GM12878 (cell line): ENCODE results near the gene CPNE5. TPM values are rescaled to one million over a fixed set of nuclear protein-coding genes. Genes with fewer than 3 reads are reported as not detected.

ENCODE experiments used
- ATF7 ChIP-seq: fragments of 450-650 bp; IDR thresholded peaks from 2 replicates; pipeline ENCODE4 v1.6.1; 2016; ENCODE audit warnings: low read depth, mild to moderate bottlenecking
- BHLHE40 ChIP-seq, 2 experiments: fragments of 450-650 bp in 1 of 2; IDR thresholded peaks; 2 replicates each; pipeline ENCODE4 v1.6.1; 2011 to 2017; ENCODE audit warnings: low read depth in 2 of 2, borderline replicate concordance in 1 of 2, improper control_type of control experiment in 1 of 2, low read length in 1 of 2, mild to moderate bottlenecking in 1 of 2
- CBX5 ChIP-seq: sonication (generic); IDR thresholded peaks from 2 replicates; pipeline ENCODE4 v1.6.1; 2016; ENCODE audit warnings: low read depth, moderate library complexity, mild to moderate bottlenecking, inconsistent platforms
- E2F4 ChIP-seq: IDR thresholded peaks from 2 replicates; pipeline ENCODE4 v1.6.1; 2012; ENCODE audit warnings: low read depth, low read length, improper control_type of control experiment
- EED ChIP-seq: sonication (generic); IDR thresholded peaks from 2 replicates; pipeline ENCODE4 v1.6.1; 2016; ENCODE audit warnings: antibody characterized with exemption, low read depth
- MEF2A ChIP-seq: IDR thresholded peaks from 2 replicates; pipeline ENCODE4 v1.6.1; 2011; ENCODE audit warnings: low read depth, mild to moderate bottlenecking, low read length, moderate library complexity; ENCODE audit not compliant: insufficient read depth
- NR2F1 ChIP-seq: fragments of 450-650 bp; conservative IDR thresholded peaks from 2 replicates; pipeline ENCODE4 v1.6.1; 2017; ENCODE audit warnings: mild to moderate bottlenecking
- POLR2AphosphoS5 ChIP-seq: IDR thresholded peaks from 2 replicates; pipeline ENCODE4 v1.6.1; 2011; ENCODE audit warnings: mild to moderate bottlenecking, low read length, inconsistent platforms
- STAT1 ChIP-seq: fragments of 450-650 bp; conservative IDR thresholded peaks from 2 replicates; pipeline ENCODE4 v1.6.1; 2014; ENCODE audit warnings: antibody characterized with exemption, mild to moderate bottlenecking
- TAF1 ChIP-seq: IDR thresholded peaks from 2 replicates; pipeline ENCODE4 v1.6.1; 2011; ENCODE audit warnings: mild to moderate bottlenecking, low read depth, low read length, borderline replicate concordance
- TCF3 ChIP-seq: IDR thresholded peaks from 2 replicates; pipeline ENCODE4 v1.6.1; 2012; ENCODE audit warnings: low read depth, mild to moderate bottlenecking, low read length, borderline replicate concordance; ENCODE audit not compliant: insufficient read depth
- ZBTB4 ChIP-seq: fragments of 450-650 bp; formaldehyde crosslinking; IDR thresholded peaks from 2 replicates; pipeline ENCODE4 v1.4.0; 2022; ENCODE audit warnings: mild to moderate bottlenecking, moderate library complexity
- ZBTB40 ChIP-seq: fragments of 450-650 bp; IDR thresholded peaks from 2 replicates; pipeline ENCODE4 v1.6.1; 2016; ENCODE audit warnings: mild to moderate bottlenecking, moderate library complexity, borderline replicate concordance
- ZNF217 ChIP-seq: fragments of 450-650 bp; IDR thresholded peaks from 2 replicates; pipeline ENCODE4 v1.6.1; 2017; ENCODE audit warnings: antibody characterized with exemption, mild to moderate bottlenecking
- ZNF687 ChIP-seq: fragments of 450-650 bp; IDR thresholded peaks from 2 replicates; pipeline ENCODE4 v1.6.1; 2017; ENCODE audit warnings: mild to moderate bottlenecking, moderate library complexity
- polyA plus RNA-seq, 11 experiments: library from polyadenylated mRNA; depleted of rRNA in 4 of 11; unstranded in 6 of 11; stranded (reverse) in 5 of 11; fragments of >200 nt; fragmentation: Nextera tagmentation in 4 of 11; fragmentation: Illumina TruSeq in 1 of 11; extraction: Ambion mirVana in 4 of 11; extraction: Trizol in 1 of 11; gene quantifications; 1 replicate in 1 of 11; 2 replicates in 10 of 11; pipeline versions ENCODE4 v1.2.1 to v1.2.3, GENCODE V29; 2011 to 2016; ENCODE audit warnings: inconsistent platforms in 2 of 11, missing spikeins in 2 of 11, low read depth in 1 of 11
- total RNA-seq, 4 experiments: library from RNA; depleted of rRNA in 3 of 4; stranded (reverse); fragments of >200 nt in 3 of 4; fragmentation: Illumina TruSeq in 1 of 4; extraction: Trizol in 1 of 4; gene quantifications; 2 replicates each; pipeline versions ENCODE4 v1.2.1 to v1.2.3, GENCODE V29; 2013 to 2021

The CPNE5 gene
- total and polyA plus RNA-seq, 10 of the 15 experiments (the other 5 are each of a cell fraction or from before 2014, with no cell fraction given), result 2.4 to 39.1 (median 18.2) TPM

- TF ChIP-seq E2F4 (no peak), MEF2A (0 out of 2 replicates have a peak, but pooled peaks have one; percentile 7), ZNF687 (no peak), TAF1 (no peak), ATF7 (peak; percentile 54; the same call in 1 of the 2 replicates), BHLHE40 (IDR thresholded peaks at IDR 0.05; ENCODE audit: borderline replicate concordance in 1 of 2, low read depth in 2 of 2, low read length in 1 of 2) (peak; percentile 21 to 40; a peak in 1 of 4 replicates), POLR2AphosphoS5 (no peak), ZNF217 (peak; percentile 48; the same call in 1 of the 2 replicates), STAT1 (no peak), NR2F1 (peak; percentile 40), CBX5 (no peak), ZBTB4 (CRISPR knock-in tag) (no peak), ZBTB40 (no peak), TCF3 (no peak), EED (peak; percentile 86)
Observed at GRCh38 chr6:36755435-36756348, 83.6 kb downstream of the CPNE5 start (continued).
